ENCODE data around the gene DIP2A.
A peak's percentile ranks its signal among the peaks of the same experiment; 100 is the strongest.

The DIP2A gene, protein sequence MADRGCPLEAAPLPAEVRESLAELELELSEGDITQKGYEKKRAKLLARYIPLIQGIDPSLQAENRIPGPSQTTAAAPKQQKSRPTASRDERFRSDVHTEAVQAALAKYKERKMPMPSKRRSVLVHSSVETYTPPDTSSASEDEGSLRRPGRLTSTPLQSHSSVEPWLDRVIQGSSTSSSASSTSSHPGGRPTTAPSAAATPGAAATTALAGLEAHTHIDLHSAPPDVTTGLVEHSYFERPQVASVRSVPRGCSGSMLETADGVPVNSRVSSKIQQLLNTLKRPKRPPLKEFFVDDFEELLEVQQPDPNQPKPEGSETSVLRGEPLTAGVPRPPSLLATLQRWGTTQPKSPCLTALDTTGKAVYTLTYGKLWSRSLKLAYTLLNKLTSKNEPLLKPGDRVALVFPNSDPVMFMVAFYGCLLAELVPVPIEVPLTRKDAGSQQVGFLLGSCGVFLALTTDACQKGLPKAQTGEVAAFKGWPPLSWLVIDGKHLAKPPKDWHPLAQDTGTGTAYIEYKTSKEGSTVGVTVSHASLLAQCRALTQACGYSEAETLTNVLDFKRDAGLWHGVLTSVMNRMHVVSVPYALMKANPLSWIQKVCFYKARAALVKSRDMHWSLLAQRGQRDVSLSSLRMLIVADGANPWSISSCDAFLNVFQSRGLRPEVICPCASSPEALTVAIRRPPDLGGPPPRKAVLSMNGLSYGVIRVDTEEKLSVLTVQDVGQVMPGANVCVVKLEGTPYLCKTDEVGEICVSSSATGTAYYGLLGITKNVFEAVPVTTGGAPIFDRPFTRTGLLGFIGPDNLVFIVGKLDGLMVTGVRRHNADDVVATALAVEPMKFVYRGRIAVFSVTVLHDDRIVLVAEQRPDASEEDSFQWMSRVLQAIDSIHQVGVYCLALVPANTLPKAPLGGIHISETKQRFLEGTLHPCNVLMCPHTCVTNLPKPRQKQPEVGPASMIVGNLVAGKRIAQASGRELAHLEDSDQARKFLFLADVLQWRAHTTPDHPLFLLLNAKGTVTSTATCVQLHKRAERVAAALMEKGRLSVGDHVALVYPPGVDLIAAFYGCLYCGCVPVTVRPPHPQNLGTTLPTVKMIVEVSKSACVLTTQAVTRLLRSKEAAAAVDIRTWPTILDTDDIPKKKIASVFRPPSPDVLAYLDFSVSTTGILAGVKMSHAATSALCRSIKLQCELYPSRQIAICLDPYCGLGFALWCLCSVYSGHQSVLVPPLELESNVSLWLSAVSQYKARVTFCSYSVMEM (N-terminal part only)

DNA sequence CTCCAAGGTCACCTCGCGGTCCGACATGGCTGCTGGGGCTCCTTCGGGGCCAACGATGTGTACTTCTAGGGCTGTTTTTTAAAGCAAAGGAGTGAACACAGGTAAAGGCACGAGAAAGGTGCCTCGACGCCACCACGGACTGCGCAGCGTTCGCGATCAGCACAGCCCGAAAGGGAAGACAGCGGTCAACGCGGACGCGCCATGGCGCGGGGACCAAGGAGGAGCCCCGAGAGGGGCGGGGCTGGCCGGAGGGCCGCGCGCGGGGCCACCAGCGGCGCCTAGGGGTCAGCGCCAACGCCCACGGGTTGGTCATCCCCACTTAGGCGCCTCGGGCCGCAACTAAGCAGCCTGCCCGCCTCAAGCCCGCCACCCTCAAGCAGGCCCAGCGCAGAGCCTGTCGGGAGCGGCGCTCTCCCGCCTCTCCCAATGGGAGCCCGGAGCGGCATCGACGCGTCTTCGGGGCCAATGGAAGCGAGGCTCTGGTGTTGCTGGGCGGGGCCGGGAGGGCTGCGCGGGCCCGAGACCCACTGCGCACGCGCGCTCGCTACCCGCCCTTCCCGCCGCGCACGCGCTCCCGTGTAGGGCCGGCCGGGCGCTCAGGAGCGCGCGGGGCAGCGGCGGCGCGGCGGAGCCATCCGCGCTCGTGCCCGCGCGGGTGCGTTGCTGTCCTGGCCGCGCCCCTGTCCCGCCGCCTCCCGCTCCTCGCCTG lies at the start of gene DIP2A:
TSS of gene DIP2A (plus strand) at position 577 of the 709 bp plus-strand sequence. CDS start 241 bp downstream, outside the sequence.
- DNase-seq (ENCODE audit: low read depth) = peak; percentile 90

DNA sequence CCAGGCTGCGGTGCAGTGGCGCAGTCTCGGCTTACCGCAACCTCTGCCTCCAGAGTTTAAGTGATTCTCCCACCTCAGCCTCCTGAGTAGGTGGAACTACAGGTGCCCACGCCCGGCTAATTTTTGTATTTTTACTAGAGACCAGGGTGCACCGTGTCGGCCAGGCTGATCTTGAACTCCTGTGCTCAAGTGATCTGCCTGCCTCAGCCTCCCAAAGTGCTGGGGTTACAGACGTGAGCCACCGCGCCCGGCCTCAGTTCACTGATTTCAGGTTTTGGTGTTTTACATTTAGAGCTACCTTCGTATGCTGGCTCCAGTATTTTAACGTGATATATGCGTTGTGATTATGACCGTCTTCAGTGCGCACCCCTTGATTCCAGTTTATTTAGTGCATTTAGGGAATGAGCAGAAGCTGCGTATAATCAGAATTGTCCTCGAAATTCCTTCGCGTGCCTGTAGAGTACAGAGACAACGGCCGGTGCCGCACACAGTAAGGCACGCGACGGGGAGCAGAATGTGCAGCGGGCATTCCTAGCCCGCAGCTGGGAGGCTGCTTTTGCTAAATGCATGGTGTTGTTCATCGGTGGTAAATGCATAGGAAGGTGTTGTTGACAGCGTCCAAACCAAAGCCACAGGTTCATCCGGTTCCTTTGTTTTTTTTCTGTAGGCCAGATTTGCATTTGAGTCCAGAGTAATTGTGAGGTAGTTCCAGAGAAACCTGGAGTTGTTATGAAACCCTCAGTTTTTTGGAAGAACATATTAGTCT lies 48.9 kb upstream of the DIP2A start:
- DNase-seq (ENCODE audit: low read depth) = no peak

DNA sequence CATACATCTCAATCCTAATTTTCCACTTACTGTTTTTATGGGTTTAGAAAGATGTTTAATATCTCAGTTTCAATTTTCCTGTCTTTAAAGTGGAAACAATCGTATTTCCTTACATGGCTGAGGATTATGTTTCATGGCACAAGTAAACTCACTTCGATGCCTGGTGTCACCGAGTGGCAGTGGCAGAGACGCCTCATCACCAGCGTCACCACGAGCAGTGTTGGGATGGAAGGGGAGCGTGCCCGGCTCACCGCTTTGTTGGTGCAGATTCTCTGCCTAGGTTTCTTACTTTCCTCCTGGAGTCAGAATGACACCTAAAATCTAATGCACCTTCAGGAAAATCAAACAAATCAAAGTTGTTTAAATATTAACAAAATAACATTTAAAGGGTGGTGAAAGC lies 48.2 kb upstream of the DIP2A start:
- DNase-seq (ENCODE audit: low read depth) = no peak

DNA sequence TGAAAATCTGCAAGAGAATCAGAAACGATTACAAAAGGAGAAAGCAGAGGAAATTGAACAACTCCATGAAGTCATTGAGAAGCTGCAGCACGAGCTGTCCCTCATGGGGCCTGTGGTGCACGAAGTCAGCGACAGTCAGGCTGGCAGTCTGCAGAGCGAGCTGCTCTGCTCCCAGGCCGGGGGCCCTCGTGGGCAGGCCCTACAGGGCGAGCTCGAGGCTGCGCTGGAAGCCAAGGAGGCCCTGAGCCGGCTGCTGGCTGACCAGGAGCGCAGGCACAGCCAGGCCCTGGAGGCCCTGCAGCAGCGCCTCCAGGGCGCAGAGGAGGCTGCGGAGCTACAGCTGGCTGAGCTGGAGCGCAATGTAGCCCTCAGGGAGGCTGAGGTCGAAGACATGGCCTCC lies 47.5 kb upstream of the DIP2A start:
- DNase-seq (ENCODE audit: low read depth) = no peak

DNA sequence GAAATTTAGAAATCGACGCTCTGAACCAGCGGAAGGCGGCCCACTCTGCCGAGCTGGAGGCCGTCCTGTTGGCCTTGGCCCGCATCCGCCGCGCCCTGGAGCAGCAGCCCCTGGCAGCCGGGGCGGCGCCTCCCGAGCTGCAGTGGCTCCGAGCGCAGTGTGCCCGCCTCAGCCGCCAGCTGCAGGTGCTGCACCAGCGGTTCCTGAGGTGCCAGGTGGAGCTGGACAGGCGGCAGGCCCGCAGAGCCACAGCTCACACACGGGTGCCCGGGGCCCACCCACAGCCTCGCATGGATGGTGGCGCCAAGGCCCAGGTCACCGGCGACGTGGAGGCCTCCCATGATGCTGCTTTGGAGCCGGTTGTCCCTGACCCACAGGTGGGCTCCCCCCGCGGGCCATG lies 47.0 kb upstream of the DIP2A start:
- no peak for DNase-seq (ENCODE audit: low read depth)

DNA sequence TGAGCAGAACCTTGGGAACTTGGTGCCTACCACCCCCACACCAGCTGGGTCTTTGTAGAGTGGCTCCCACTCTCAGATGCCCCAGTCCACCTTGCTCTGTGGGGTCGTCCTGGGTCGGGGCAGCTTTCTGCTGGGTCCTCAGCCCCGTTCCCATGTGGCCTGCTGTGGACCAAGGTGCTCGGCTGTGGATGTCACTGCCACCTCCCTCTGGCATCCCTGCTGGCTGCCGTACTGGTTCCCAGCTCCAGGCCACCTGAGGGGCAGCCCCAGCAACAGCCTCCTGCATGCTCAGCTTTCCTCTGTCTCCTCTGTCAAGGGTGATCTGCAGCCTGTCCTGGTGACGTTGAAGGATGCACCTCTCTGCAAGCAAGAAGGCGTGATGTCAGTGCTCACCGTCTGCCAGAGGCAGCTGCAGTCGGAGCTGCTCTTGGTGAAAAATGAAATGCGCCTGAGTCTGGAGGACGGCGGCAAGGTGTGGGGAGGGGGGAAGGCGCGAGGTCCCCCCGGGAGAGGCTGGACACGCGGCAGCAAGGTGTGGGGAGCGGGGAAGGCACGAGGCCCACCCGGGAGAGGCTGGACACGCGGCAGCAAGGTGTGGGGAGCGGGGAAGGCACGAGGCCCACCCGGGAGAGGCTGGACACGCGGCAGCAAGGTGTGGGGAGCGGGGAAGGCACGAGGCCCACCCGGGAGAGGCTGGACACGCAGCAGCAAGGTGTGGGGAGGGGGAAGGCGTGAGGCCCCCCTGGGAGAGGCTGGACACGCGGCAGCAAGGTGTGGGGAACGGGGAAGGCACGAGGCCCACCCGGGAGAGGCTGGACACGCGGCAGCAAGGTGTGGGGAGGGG lies 45.9 kb upstream of the DIP2A start:
- DNase-seq (ENCODE audit: low read depth) = no peak

DNA sequence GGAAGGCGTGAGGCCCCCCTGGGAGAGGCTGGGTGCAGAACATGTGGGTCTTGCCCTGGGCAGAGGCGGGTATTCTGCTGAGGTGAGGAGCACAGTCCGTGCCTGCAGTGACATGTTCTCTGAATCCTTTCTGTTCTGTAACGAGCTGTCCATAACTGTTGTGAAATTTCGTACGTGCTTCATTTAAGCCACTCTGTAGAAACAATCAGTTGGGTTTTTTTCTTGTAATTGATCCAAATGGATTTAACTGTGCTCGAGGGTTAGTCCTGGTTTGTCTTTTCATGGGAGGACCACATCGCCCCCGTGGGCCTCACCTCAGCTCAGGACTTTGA lies 45.4 kb upstream of the DIP2A start:
- DNase-seq (ENCODE audit: low read depth) = no peak

DNA sequence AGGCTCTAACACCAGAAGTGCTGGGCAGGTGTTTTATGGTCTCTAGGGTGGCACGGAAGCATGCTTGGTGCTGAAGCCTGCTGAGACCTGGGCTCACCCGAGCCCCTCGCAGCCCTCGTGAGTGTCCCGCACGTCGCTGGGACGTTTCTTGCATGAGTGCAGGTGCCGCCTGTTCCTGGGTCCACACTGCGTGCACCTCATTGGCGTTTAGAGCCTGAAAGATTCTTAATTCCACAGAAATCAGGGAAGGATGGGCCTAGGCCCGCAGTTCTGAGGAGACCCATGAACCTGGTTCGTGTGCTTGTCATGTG lies 43.8 kb upstream of the DIP2A start:
- no peak for DNase-seq (ENCODE audit: low read depth)

DNA sequence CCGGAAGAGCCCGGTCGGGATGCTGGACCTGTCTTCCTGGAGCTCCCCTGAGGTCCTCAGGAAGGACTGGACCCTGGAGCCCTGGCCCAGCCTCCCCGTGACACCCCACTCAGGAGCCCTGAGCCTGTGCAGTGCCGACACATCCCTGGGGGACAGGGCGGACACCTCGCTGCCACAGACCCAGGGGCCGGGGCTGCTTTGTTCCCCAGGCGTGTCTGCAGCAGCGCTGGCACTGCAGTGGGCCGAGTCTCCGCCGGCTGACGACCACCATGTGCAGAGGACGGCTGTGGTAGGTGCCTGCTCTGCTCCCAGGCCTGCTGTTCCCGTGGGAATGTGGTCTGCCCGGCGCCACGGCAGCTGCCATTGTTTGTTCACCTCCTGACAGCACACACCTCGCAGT lies 42.1 kb upstream of the DIP2A start:
- no peak for DNase-seq (ENCODE audit: low read depth)

DNA sequence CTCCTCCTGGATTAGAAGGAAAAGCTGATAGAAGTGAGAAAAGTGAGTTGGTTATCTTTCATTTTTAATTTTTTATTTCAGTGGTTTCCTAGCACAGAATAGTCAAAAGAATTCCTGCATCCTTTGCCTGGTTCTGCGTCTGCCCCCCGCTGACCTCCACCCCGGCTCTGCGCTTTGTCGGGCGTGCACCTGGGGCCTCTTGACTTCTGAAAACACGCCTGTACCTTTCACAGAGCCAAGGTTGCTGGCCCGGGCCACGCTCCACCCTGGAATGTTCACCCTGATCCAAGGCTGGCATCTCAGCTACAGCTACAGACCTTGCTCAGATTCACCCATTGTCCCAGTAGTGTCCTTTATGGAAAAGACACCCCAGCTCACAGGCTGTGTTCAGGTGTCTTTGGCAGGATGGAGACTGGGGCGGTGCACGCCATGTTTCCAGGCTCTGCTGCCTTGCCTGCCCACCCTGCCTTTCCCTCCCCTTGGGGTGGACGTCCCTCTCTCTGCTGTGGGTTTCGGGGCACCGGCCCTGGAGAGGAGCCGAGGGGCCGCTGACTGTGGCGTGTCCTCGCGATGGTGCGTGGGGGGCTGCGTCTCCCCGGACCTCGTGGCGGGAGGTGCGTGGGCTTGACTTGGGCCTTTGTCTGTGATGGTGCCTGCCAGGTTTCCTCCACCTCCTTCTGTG lies 40.3 kb upstream of the DIP2A start:
- no peak for DNase-seq (ENCODE audit: low read depth)

DNA sequence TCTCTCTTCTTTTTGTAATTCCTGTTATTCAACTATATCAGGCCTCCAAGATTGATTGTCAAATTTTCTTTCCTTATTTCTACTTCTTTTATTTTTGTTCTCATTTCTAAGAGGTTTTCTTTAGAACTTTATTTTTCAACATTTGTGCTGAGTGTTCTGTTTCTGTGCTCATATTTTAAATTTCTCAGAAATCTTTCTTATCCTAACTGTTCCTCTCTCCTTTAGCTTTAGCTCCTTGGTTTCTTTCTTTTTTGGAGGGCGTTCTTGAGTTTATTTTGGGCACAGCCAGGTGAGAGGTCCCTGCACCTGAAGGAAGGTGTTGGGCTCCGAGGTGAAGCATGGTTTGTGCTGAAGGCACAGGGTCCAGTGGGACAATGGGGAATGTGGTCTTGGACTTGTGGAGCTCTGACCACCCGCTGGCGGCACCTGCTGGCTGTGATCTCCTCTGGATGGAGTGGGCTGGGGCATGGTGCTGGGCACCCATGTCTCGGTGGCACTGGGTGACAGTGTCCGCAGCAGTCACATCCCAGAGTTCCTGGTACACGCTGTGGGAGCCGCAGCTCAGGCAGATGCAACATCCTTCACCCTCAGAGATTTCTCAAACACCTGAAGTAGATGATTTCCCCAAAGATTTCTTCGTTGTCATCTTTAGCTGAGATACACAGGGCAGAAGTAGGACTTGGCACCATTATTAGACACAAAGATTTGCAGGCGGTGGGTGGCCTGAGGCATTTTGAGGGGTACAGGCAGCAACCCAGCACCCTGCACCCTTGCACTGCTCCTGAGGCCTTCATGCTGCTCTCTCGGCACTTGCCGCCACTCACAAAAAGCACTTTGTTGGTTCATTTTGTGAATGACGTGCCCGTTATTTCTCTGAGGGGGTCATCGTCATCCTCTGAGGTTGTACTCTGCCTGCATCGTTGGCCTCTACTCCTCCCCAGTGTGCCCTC lies 38.2 kb upstream of the DIP2A start:
- no peak for DNase-seq (ENCODE audit: low read depth)

DNA sequence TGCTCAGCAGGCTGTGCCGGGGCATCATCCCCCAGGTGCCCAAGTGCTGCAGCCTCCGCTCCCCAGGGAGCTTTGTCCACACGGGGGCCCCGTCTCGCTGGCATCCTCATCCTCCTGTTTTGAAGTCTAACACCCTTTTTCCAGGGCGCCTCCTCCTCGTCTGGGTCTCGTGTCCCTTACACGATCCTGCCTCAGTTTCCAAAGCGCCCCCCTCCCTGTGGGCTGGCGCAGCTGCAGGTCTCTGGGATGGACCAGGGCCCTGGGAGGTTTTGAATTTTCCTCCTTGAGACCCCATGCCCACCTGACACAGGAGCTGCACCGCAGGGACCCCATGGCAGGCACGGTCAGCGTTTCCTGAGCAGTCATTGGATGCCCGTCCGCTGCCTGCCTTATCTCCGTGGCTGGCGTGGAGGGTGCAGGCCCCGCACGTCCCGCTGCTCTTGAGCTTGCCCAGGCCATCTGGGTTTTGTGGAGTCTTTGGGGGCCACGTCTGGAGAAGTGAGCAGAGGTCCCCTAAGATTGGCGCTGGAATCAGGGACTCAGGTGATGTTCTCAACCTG lies 37.4 kb upstream of the DIP2A start:
- no peak for DNase-seq (ENCODE audit: low read depth)

DNA sequence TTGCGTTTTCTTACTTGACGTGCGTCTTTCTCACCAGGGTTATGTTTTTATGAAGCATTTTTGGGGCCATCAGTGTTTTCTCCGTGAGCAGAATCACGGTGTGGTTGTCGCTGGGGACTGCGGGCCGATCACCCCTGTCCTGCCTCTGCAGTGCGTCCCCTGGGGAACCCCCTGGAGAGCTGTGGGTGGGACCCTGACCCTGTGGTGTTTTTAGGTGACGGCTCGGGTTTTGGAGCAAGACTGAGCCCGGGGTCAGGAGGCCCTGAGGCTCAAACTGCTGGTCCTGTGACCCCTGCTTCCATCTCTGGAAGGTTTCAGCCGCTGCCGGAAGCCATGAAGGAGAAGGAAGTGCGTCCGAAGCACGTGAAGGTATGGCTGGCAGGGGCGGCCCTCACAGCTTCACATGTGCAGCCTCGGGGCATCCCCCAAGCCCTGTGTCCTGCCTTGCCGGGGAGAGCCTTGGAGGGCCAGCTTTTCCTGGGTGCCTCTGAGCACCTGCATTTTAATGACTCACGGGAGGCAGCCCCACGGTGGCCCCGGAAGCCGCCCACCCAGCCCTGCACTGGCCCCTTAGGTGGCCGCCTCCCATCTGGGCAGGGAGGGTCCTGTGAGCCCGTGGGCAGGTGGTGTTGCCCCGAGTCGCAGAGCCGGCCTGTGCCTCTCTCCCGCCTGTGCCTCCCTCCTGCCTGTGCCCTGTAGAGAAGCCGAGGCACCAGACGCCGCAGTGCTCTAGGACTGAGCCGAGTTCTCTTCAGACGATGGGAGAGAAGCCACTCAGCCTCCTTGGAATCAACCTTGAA lies 36.7 kb upstream of the DIP2A start:
- no peak for DNase-seq (ENCODE audit: low read depth)

DNA sequence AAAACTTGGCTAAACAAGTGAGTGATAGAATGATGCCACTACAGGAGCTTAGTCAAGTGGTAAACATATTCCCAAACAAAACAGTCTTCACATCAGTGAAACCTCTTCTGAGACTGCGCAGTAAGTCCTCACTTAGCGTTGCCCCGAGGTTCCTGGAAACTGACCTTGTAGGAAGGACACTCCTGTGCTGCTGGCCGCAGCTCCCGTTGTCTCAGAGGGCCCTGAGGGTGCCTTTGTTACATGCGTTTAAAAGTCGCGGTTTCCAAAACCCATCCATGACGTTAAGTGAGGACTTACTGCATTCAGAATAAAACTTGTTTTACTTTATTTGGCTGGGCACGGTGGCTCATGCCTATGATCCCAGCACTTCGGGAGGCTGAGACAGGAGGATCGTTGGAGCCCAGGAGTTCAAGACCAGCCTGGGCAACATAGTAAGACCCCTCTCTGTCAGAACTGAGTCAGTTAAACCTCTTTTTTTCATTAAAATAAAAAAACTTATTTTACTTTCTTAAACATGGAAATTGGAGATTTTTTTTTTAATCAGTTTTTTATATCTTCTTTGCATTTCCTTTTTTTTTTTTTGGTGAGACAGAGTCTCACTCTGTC lies 36.0 kb upstream of the DIP2A start:
- DNase-seq (ENCODE audit: low read depth) = no peak

DNA sequence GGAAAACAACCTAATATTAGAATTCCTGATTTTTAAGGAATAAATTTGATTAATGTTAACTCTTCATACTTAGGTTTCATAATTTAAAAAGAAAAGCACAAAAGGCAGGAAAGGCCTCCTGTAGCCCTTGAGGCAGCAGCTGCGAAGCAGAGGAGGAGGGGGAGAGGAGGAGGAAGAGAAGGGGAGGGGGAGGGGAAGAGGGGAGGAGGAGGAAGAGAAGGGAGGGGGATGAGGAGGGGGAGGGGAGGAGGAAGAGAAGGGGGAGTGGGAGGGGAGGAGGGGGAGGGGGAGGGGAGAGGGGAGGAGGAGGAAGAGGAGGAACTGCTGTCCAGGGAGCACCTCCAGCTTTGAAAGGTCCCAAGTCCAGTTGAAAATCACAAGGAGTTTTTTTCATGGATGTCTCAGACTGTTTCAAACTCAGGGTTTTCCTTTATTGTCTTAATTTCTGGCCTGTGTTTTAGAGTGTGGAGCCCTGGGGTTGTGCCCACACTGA lies 35.1 kb upstream of the DIP2A start:
- DNase-seq (ENCODE audit: low read depth) = no peak

DNA sequence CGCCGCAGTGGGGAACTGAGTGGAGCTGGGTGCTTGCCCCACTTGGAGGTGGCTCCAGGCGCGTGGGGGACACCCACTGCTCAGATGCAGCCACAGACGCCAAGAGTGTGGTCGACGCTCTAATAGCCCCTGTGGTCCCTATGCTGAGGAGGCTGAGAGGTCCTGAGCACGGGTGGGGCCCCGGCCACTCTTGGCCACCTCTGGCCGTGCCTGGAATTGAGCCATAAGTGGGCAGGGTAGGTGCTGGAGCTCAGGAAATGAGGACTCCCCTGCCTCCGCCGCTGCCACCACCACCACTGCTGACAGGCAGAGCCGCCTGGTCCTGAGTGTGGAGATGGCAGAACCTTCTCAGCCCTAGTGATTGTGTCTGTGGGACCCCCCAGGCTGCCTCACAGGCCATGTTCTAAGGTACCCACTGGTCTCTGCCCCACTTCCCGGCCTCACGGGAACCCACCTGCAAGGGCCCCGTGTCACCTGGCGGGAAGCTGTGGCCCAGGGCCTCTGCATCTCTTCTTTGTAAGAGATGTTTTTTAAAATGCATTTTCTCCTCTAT lies 34.6 kb upstream of the DIP2A start:
- DNase-seq (ENCODE audit: low read depth) = no peak

DNA sequence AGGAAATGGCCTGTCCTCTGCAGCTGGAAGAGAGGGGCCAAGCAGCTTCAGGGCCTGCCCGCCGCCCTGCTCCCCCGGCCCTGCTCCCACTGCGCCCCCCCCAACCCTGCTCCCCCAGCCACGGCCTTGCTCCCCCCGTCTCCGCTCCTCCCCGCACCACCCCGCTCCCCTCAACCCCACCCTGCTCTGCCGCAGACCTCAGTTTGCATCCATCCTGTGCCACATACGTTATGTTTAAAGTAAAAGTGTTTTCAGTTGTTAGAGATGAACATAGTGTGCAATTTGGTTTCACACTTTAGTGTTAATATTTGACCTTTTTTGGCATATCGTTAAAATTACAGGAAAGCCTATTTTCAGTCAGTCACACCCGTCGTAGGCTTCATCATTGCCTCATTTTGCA lies 34.1 kb upstream of the DIP2A start:
- DNase-seq (ENCODE audit: low read depth) = no peak
